ENCODE measurements around the gene IL32. TPM values are rescaled to one million over a fixed set of nuclear protein-coding genes. Genes with fewer than 3 reads are reported as not detected.

IL32 gene
- total RNA-seq, 4 donors from 2014 or later: 2.6 to 39.0 (median 21.6) TPM

DNA sequence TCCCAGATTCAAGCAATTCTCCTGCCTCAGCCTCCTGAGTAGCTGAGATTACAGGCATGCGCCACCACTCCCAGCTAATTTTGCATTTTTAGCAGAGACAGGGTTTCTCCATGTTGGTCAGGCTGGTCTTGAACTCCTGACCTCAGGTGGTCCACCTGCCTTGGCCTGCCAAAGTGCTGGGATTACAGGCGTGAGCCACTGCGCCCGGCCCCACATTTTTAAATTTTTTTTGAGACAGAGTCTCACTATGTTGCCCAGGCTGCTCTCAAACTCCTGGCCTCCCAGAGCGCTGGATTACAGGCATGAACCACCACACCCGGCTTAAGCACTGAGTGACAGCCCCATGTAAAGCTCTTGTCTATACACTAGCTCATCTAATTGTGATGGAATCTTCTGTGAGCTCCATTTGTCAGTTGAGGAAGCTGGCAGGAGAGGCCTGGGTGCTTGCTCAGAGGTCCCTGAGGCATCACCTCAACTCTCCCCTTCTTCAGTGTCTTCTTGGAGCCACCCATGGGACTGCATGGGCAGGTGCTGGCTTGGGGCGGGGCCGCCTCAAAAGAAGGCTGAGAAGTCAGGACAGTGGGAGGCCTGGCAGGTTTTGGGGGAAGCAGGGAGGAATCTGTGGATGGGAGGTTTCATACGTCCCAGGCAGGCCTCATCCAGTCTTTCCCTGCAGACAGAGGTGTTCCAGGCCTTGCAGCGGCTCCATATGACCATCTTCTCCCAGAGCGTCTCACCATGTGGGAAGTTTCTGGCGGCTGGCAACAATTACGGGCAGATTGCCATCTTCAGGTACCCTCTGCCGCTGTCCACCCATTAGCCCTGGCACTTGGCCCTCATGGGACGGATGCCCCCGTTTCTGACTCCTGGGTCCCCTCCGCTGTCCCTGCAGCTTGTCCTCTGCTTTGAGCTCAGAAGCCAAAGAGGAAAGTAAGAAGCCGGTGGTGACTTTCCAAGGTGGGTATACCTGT is 40.1 kb upstream of the IL32 start:
- Histone ChIP-seq H3K36me3 (peaks cover 0 to 22% of the 10 kb centered on the region in 2 donors), H3K9me3 (no peaks in the 10 kb centered on the region), H3K27ac (no peak overlapping the region), H3K27me3 (peaks cover 20% of the 10 kb centered on the region), H3K4me1 (peaks cover 0 to 74% (median 36%) of the 10 kb centered on the region in 3 donors), H3K4me3 (no peak overlapping the region)
- no peak for TF ChIP-seq EP300 (IDR thresholded peaks at IDR 0.05)
- no peak for TF ChIP-seq POLR2AphosphoS5 (IDR thresholded peaks at IDR 0.05)
- TF ChIP-seq POLR2A (IDR thresholded peaks at IDR 0.05): no peak
- no peak for TF ChIP-seq CTCF (IDR thresholded peaks at IDR 0.05)
- 97 to 100% methylated on average over 2 to 11 of the region's 18 CpGs for WGBS, 2 donors (ENCODE audit: low coverage in 1 of 2)
- no peak for ATAC-seq

DNA sequence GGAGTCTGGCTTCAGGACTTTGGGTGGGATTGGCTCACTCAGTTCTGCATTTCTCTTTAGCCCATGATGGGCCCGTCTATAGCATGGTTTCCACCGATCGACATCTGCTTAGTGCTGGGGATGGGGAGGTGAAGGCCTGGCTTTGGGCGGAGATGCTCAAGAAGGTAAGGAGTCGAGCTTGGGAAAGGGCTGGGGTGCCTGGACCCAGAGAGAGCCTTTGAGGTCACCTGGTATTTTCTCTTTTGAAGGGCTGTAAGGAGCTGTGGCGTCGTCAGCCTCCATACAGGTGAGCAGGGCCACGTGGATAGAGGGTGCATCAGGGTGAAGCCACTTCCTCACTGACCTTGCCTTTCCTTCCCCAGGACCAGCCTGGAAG is 39.4 kb upstream of the IL32 start:
- Histone ChIP-seq H3K36me3 (peaks cover 0 to 22% of the 10 kb centered on the region in 2 donors), H3K27me3 (peaks cover 27% of the 10 kb centered on the region), H3K9me3 (no peaks in the 10 kb centered on the region), H3K27ac (no peak overlapping the region), H3K4me3 (no peak overlapping the region), H3K4me1 (peaks cover 0 to 68% (median 36%) of the 10 kb centered on the region in 3 donors)
- 93 to 100% methylated on average over 1 to 3 of the region's 8 CpGs for WGBS, 2 donors (ENCODE audit: low coverage in 1 of 2)
- TF ChIP-seq POLR2AphosphoS5 (IDR thresholded peaks at IDR 0.05) (no peak), CTCF (IDR thresholded peaks at IDR 0.05) (no peak), EP300 (IDR thresholded peaks at IDR 0.05) (no peak), POLR2A (IDR thresholded peaks at IDR 0.05) (no peak)
- no peak for ATAC-seq

DNA sequence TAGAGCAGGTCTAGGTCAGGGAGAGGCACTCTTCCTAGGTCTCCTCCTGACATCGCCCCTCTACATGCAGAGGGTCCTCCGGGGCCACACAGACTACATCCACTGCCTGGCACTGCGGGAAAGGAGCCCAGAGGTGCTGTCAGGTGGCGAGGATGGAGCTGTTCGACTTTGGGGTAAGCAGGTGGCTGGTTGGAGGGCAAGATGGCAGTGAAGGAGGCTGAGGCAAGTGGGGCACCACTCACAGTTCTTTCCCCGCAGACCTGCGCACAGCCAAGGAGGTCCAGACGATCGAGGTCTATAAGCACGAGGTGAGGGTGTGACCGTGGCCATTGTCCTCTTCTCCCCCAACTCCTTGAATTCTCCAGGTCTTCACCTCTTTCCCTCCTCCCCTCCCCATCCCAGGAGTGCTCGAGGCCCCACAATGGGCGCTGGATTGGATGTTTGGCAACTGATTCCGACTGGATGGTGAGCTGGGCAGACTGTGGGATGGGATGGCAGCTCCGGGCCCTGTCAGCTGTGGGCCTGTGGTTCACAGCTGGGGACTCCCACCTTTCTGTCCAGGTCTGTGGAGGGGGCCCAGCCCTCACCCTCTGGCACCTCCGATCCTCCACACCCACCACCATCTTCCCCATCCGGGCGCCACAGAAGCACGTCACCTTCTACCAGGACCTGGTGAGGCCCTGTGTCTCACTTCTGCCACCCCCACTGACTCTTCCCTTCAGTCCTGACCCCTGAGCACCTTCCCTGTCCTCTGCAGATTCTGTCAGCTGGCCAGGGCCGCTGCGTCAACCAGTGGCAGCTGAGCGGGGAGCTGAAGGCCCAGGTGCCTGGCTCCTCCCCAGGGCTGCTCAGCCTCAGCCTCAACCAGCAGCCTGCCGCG is 38.6 kb upstream of the IL32 start:
- H3K36me3 ChIP-seq: peaks cover 0 to 22% of the 10 kb centered on the region in 2 donors
- 85 to 88% methylated on average over 7 to 8 of the region's 24 CpGs for WGBS, 2 donors (ENCODE audit: low coverage in 1 of 2)
- ATAC-seq: no peak
- H3K4me3 ChIP-seq: no peak overlapping the region
- no peak for TF ChIP-seq POLR2A (IDR thresholded peaks at IDR 0.05)
- no peak for TF ChIP-seq POLR2AphosphoS5 (IDR thresholded peaks at IDR 0.05)
- TF ChIP-seq EP300 (IDR thresholded peaks at IDR 0.05): no peak
- no peak for TF ChIP-seq CTCF (IDR thresholded peaks at IDR 0.05)
- H3K9me3 ChIP-seq: no peaks in the 10 kb centered on the region
- peaks cover 34% of the 10 kb centered on the region for H3K27me3 ChIP-seq
- H3K27ac ChIP-seq: no peak overlapping the region
- H3K4me1 ChIP-seq: peaks cover 0 to 59% (median 31%) of the 10 kb centered on the region in 3 donors

GRCh38 chr16:3027489-3027795 is 38.0 kb upstream of the IL32 start:
- WGBS, 2 donors (ENCODE audit: low coverage in 1 of 2): 87 to 88% methylated on average over 4 to 5 of the region's 8 CpGs
- ATAC-seq: no peak
- Histone ChIP-seq H3K36me3 (peaks cover 0 to 22% of the 10 kb centered on the region in 2 donors), H3K4me1 (peaks cover 0 to 53% (median 27%) of the 10 kb centered on the region in 3 donors), H3K27ac (no peak overlapping the region), H3K27me3 (peaks cover 40% of the 10 kb centered on the region), H3K9me3 (no peaks in the 10 kb centered on the region), H3K4me3 (no peak overlapping the region)
- TF ChIP-seq EP300 (IDR thresholded peaks at IDR 0.05): no peak
- no peak for TF ChIP-seq CTCF (IDR thresholded peaks at IDR 0.05)
- TF ChIP-seq POLR2AphosphoS5 (IDR thresholded peaks at IDR 0.05): no peak
- no peak for TF ChIP-seq POLR2A (IDR thresholded peaks at IDR 0.05)

All from gastroesophageal sphincter (tissue), 4 donors.